Measurements from ENCODE around the gene NCAPD2.
"Not testable (repeated sequence)": the region's sequence is repeated elsewhere in the genome, so short reads cannot be mapped to it uniquely, and the experiment has no call there.

Gene NCAPD2

DNA sequence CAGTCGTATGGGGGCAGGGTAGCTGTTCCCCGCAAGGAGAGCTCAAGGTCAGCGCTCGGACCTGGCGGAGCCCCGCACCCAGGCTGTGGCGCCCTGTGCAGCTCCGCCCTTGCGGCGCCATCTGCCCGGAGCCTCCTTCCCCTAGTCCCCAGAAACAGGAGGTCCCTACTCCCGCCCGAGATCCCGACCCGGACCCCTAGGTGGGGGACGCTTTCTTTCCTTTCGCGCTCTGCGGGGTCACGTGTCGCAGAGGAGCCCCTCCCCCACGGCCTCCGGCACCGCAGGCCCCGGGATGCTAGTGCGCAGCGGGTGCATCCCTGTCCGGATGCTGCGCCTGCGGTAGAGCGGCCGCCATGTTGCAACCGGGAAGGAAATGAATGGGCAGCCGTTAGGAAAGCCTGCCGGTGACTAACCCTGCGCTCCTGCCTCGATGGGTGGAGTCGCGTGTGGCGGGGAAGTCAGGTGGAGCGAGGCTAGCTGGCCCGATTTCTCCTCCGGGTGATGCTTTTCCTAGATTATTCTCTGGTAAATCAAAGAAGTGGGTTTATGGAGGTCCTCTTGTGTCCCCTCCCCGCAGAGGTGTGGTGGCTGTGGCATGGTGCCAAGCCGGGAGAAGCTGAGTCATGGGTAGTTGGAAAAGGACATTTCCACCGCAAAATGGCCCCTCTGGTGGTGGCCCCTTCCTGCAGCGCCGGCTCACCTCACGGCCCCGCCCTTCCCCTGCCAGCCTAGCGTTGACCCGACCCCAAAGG, 41.2 kb downstream of the NCAPD2 start:
- peak overlapping the region; percentile 95 for H3K4me3 ChIP-seq (ENCODE audit: low read depth, low read length)
- TF ChIP-seq, protein P1, sequence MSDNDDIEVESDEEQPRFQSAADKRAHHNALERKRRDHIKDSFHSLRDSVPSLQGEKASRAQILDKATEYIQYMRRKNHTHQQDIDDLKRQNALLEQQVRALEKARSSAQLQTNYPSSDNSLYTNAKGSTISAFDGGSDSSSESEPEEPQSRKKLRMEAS (IDR thresholded peaks at IDR 0.05; ENCODE audit: low read depth, low read length) = peak; percentile 91
- peak; percentile 91 for TF ChIP-seq MYC (IDR thresholded peaks at IDR 0.05; ENCODE audit: low read depth, low read length)
- TF ChIP-seq POLR2A (IDR thresholded peaks at IDR 0.05; ENCODE audit: extremely low read depth, insufficient read length) = peak; percentile 8
- TF ChIP-seq, protein P2, sequence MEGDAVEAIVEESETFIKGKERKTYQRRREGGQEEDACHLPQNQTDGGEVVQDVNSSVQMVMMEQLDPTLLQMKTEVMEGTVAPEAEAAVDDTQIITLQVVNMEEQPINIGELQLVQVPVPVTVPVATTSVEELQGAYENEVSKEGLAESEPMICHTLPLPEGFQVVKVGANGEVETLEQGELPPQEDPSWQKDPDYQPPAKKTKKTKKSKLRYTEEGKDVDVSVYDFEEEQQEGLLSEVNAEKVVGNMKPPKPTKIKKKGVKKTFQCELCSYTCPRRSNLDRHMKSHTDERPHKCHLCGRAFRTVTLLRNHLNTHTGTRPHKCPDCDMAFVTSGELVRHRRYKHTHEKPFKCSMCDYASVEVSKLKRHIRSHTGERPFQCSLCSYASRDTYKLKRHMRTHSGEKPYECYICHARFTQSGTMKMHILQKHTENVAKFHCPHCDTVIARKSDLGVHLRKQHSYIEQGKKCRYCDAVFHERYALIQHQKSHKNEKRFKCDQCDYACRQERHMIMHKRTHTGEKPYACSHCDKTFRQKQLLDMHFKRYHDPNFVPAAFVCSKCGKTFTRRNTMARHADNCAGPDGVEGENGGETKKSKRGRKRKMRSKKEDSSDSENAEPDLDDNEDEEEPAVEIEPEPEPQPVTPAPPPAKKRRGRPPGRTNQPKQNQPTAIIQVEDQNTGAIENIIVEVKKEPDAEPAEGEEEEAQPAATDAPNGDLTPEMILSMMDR (IDR thresholded peaks at IDR 0.05; ENCODE audit: low read depth, low read length) = no peak
- DNase-seq (ENCODE audit: low read depth) = peak; percentile 87

DNA sequence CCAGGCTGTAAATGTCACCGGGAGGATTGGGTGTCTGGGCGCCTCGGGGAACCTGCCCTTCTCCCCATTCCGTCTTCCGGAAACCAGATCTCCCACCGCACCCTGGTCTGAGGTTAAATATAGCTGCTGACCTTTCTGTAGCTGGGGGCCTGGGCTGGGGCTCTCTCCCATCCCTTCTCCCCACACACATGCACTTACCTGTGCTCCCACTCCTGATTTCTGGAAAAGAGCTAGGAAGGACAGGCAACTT, 41.7 kb downstream of the NCAPD2 start:
- TF ChIP-seq, protein P2 (IDR thresholded peaks at IDR 0.05; ENCODE audit: low read depth, low read length) = no peak
- TF ChIP-seq POLR2A (IDR thresholded peaks at IDR 0.05; ENCODE audit: extremely low read depth, insufficient read length) = no peak
- no peak for TF ChIP-seq MYC (IDR thresholded peaks at IDR 0.05; ENCODE audit: low read depth, low read length)
- TF ChIP-seq, protein P1 (IDR thresholded peaks at IDR 0.05; ENCODE audit: low read depth, low read length) = no peak
- no peak for DNase-seq (ENCODE audit: low read depth)
- peak overlapping the region; percentile 95 for H3K4me3 ChIP-seq (ENCODE audit: low read depth, low read length)

DNA sequence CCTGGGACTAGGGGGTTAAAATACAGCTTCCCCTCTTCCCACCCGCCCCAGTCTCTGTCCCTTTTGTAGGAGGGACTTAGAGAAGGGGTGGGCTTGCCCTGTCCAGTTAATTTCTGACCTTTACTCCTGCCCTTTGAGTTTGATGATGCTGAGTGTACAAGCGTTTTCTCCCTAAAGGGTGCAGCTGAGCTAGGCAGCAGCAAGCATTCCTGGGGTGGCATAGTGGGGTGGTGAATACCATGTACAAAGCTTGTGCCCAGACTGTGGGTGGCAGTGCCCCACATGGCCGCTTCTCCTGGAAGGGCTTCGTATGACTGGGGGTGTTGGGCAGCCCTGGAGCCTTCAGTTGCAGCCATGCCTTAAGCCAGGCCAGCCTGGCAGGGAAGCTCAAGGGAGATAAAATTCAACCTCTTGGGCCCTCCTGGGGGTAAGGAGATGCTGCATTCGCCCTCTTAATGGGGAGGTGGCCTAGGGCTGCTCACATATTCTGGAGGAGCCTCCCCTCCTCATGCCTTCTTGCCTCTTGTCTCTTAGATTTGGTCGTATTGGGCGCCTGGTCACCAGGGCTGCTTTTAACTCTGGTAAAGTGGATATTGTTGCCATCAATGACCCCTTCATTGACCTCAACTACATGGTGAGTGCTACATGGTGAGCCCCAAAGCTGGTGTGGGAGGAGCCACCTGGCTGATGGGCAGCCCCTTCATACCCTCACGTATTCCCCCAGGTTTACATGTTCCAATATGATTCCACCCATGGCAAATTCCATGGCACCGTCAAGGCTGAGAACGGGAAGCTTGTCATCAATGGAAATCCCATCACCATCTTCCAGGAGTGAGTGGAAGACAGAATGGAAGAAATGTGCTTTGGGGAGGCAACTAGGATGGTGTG, 42.3 kb downstream of the NCAPD2 start:
- H3K4me3 ChIP-seq (ENCODE audit: low read depth, low read length) = peak overlapping the region; percentile 95
- DNase-seq (ENCODE audit: low read depth) = peak; percentile 19
- TF ChIP-seq, protein P1 (IDR thresholded peaks at IDR 0.05; ENCODE audit: low read depth, low read length) = no peak
- TF ChIP-seq POLR2A (IDR thresholded peaks at IDR 0.05; ENCODE audit: extremely low read depth, insufficient read length) (peak; percentile 6), MYC (IDR thresholded peaks at IDR 0.05; ENCODE audit: low read depth, low read length) (no peak)
- TF ChIP-seq, protein P2 (IDR thresholded peaks at IDR 0.05; ENCODE audit: low read depth, low read length) = no peak

DNA sequence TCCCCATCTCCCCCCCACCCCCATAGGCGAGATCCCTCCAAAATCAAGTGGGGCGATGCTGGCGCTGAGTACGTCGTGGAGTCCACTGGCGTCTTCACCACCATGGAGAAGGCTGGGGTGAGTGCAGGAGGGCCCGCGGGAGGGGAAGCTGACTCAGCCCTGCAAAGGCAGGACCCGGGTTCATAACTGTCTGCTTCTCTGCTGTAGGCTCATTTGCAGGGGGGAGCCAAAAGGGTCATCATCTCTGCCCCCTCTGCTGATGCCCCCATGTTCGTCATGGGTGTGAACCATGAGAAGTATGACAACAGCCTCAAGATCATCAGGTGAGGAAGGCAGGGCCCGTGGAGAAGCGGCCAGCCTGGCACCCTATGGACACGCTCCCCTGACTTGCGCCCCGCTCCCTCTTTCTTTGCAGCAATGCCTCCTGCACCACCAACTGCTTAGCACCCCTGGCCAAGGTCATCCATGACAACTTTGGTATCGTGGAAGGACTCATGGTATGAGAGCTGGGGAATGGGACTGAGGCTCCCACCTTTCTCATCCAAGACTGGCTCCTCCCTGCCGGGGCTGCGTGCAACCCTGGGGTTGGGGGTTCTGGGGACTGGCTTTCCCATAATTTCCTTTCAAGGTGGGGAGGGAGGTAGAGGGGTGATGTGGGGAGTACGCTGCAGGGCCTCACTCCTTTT, 43.1 kb downstream of the NCAPD2 start:
- peak overlapping the region; percentile 95 for H3K4me3 ChIP-seq (ENCODE audit: low read depth, low read length)
- TF ChIP-seq, protein P2 (IDR thresholded peaks at IDR 0.05; ENCODE audit: low read depth, low read length) = no peak
- TF ChIP-seq, protein P1 (IDR thresholded peaks at IDR 0.05; ENCODE audit: low read depth, low read length) = no peak
- TF ChIP-seq MYC (IDR thresholded peaks at IDR 0.05; ENCODE audit: low read depth, low read length) = no peak
- peak; percentile 15 for TF ChIP-seq POLR2A (IDR thresholded peaks at IDR 0.05; ENCODE audit: extremely low read depth, insufficient read length)
- peak; percentile 47 for DNase-seq (ENCODE audit: low read depth)

DNA sequence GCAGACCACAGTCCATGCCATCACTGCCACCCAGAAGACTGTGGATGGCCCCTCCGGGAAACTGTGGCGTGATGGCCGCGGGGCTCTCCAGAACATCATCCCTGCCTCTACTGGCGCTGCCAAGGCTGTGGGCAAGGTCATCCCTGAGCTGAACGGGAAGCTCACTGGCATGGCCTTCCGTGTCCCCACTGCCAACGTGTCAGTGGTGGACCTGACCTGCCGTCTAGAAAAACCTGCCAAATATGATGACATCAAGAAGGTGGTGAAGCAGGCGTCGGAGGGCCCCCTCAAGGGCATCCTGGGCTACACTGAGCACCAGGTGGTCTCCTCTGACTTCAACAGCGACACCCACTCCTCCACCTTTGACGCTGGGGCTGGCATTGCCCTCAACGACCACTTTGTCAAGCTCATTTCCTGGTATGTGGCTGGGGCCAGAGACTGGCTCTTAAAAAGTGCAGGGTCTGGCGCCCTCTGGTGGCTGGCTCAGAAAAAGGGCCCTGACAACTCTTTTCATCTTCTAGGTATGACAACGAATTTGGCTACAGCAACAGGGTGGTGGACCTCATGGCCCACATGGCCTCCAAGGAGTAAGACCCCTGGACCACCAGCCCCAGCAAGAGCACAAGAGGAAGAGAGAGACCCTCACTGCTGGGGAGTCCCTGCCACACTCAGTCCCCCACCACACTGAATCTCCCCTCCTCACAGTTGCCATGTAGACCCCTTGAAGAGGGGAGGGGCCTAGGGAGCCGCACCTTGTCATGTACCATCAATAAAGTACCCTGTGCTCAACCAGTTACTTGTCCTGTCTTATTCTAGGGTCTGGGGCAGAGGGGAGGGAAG, 43.9 kb downstream of the NCAPD2 start:
- not testable (repeated sequence) for H3K4me3 ChIP-seq (ENCODE audit: low read depth, low read length)
- peak; percentile 88 for DNase-seq (ENCODE audit: low read depth)
- TF ChIP-seq, protein P2 (IDR thresholded peaks at IDR 0.05; ENCODE audit: low read depth, low read length) = peak; percentile 53
